Subcutaneous abdominal adipose tissue (tissue), 5 donors: Measurements from ENCODE around the gene PDAP1.

ENCODE experiments used
- H3K27ac ChIP-seq: one replicate; pipeline ENCODE4 v1.7.0; 2013; ENCODE audit warnings: low read depth, mild to moderate bottlenecking, inconsistent platforms, low read length, moderate library complexity
- H3K27me3 ChIP-seq, 5 donors: one replicate each; pipeline ENCODE4 v1.7.0; 2013; ENCODE audit warnings: low read length in 5 of 5, inconsistent platforms in 1 of 5; ENCODE audit not compliant: control insufficient read depth in 5 of 5, insufficient read depth in 4 of 5
- H3K36me3 ChIP-seq, 5 donors: one replicate each; pipeline ENCODE4 v1.7.0; 2013; ENCODE audit warnings: low read length in 5 of 5; ENCODE audit not compliant: control insufficient read depth in 5 of 5, insufficient read depth in 5 of 5
- H3K4me1 ChIP-seq, 5 donors: one replicate each; pipeline ENCODE4 v1.7.0; 2013; ENCODE audit warnings: low read length in 5 of 5, mild to moderate bottlenecking in 3 of 5, moderate library complexity in 1 of 5; ENCODE audit not compliant: control insufficient read depth in 5 of 5, insufficient read depth in 5 of 5
- H3K4me3 ChIP-seq, 5 donors: one replicate each; pipeline ENCODE4 v1.7.0; 2013; ENCODE audit warnings: low read length in 5 of 5, low read depth in 1 of 5
- H3K9ac ChIP-seq, 5 donors: one replicate each; pipeline ENCODE4 v1.7.0; 2013; ENCODE audit warnings: low read length in 5 of 5, mild to moderate bottlenecking in 4 of 5, moderate library complexity in 3 of 5
- H3K9me3 ChIP-seq, 5 donors: one replicate each; pipeline ENCODE4 v1.7.0; 2013; ENCODE audit warnings: low read length in 5 of 5; ENCODE audit not compliant: control insufficient read depth in 5 of 5
- donor health status: healthy.
- donor health status: healthy.
- donor health status: healthy.
- donor health status: healthy.
- donor health status: healthy.

PDAP1 gene

GRCh38 chr7:99372275-99373090 is 35.9 kb downstream of the PDAP1 start:
- Histone ChIP-seq H3K36me3 (peaks cover 0 to 12% (median 5%) of the 10 kb centered on the region in 5 donors), H3K4me3 (no peak overlapping the region), H3K9ac (no peak overlapping the region), H3K27ac (no peak overlapping the region), H3K4me1 (peaks cover 2 to 26% (median 20%) of the 10 kb centered on the region in 5 donors), H3K27me3 (no peaks in the 10 kb centered on the region), H3K9me3 (no peaks in the 10 kb centered on the region)

GRCh38 chr7:99371376-99371920 is 36.9 kb downstream of the PDAP1 start:
- no peak overlapping the region for H3K4me3 ChIP-seq
- H3K27me3 ChIP-seq: no peaks in the 10 kb centered on the region
- H3K9me3 ChIP-seq: no peaks in the 10 kb centered on the region
- peaks cover 0 to 18% (median 15%) of the 10 kb centered on the region in 5 donors for H3K36me3 ChIP-seq
- peaks cover 2 to 26% (median 20%) of the 10 kb centered on the region in 5 donors for H3K4me1 ChIP-seq
- H3K9ac ChIP-seq: no peak overlapping the region
- H3K27ac ChIP-seq: no peak overlapping the region

GRCh38 chr7:99369767-99370391 is 38.5 kb downstream of the PDAP1 start:
- H3K27me3 ChIP-seq: no peaks in the 10 kb centered on the region
- no peak overlapping the region for H3K4me3 ChIP-seq
- no peaks in the 10 kb centered on the region for H3K9me3 ChIP-seq
- H3K4me1 ChIP-seq: peaks cover 2 to 15% (median 14%) of the 10 kb centered on the region in 5 donors
- H3K9ac ChIP-seq: no peak overlapping the region
- no peak overlapping the region for H3K27ac ChIP-seq
- peaks cover 0 to 32% (median 23%) of the 10 kb centered on the region in 5 donors for H3K36me3 ChIP-seq

DNA sequence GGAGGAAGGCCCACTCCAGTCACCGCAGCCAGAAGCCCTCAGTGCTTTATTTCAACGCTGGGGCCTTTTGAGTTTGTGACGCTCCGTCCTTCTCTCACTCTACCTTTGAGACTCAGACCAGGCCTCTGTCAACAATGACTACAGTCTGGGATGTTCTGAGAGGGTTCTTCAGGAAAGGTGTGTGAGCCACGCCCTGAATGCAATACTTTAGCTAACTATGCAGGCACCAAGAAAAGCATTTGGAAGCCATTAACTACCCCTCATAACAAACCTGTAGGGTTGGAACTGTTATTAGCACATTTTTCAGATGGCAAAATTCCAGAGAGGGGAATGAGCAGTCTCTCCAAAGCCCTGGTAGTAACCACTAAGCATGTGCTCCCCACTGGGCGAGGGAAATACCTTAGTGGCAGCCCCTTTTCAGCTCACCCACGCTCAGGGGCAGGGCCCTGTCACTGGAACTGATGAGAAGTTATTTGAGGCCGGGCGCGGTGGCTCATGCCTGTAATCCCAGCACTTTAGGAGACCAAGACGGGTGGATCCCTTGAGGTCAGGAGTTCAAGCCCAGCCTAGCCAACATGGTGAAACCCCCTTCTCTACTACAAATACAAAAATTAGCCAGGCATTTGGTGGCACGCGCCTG is 39.5 kb downstream of the PDAP1 start:
- H3K36me3 ChIP-seq: peaks cover 0 to 42% (median 31%) of the 10 kb centered on the region in 5 donors
- H3K9me3 ChIP-seq: no peaks in the 10 kb centered on the region
- H3K9ac ChIP-seq: no peak overlapping the region
- no peaks in the 10 kb centered on the region for H3K27me3 ChIP-seq
- peaks cover 2 to 9% (median 9%) of the 10 kb centered on the region in 5 donors for H3K4me1 ChIP-seq
- no peak overlapping the region for H3K4me3 ChIP-seq
- no peak overlapping the region for H3K27ac ChIP-seq

DNA sequence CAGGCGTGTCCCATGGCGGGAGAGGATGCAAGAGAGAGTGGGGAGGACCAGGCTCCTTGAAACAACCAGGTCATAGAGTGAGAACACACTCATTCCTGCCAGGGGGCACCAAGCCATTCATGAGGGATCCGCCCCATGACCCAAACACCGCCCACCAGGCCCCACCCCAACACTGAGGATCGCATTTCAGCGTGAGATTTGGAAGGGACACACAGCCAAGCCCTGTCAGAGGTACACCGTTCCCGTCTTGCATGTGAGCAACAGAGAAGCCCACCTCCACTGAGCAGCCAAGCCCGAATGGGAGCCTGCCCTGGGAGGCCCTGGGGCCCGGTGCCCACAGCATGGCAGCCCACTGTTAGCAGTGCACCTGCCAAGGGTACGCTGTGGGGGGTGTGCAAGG is 41.8 kb downstream of the PDAP1 start:
- Histone ChIP-seq H3K27ac (no peak overlapping the region), H3K27me3 (no peaks in the 10 kb centered on the region), H3K4me3 (no peak overlapping the region), H3K36me3 (peaks cover 3 to 58% (median 45%) of the 10 kb centered on the region in 5 donors), H3K4me1 (no peaks in the 10 kb centered on the region), H3K9me3 (no peaks in the 10 kb centered on the region), H3K9ac (no peak overlapping the region)

DNA sequence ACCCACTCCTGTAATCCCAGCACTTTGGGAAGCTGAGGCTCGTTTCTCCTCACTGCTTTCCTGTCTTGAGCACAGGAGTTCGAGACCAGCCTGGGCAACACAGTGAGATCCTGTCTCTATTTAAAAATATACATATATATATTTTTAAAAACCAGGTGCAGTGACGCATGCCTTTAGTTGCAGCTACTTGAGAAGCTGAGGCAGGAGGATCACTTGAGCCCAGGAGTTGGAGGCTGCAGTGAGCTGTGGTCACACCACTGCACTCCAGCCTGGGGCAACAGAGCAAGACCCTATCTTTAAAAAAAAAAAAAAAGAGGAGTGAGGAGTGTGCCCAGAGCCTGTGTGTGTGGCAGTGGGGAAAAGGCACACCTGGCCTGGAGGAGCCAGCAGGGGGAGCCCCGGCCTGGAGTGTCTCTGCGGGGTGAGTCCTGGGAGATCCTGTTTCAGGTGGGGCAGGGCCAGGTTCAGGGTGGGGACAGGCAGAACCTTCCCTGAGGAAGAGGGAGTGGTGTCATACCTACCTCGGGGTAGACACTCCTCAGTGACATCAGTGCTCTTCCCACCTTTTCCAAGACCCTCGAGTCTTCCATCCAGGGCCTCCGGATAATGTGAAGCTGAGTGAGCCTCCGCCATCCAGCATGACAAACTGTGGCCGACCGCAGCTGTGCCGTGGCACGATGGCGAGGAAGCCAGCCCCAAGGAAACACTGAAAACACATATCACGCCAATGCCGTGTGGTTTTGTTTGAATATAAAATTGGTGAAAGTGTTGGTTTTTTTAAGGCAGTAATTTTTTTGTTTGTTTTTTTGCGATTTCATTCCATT is 42.9 kb downstream of the PDAP1 start:
- Histone ChIP-seq H3K4me1 (no peaks in the 10 kb centered on the region), H3K9ac (no peak overlapping the region), H3K4me3 (no peak overlapping the region), H3K9me3 (no peaks in the 10 kb centered on the region), H3K36me3 (peaks cover 7 to 69% (median 56%) of the 10 kb centered on the region in 5 donors), H3K27ac (no peak overlapping the region), H3K27me3 (no peaks in the 10 kb centered on the region)

- Histone ChIP-seq H3K9me3 (no peaks in the 10 kb centered on the region), H3K36me3 (peaks cover 7 to 82% (median 69%) of the 10 kb centered on the region in 5 donors), H3K4me3 (no peak overlapping the region), H3K27ac (no peak overlapping the region), H3K4me1 (no peaks in the 10 kb centered on the region), H3K9ac (no peak overlapping the region), H3K27me3 (no peaks in the 10 kb centered on the region)
Observed at GRCh38 chr7:99363286-99363685, 45.1 kb downstream of the PDAP1 start.

GRCh38 chr7:99362801-99363200 is 45.6 kb downstream of the PDAP1 start:
- peaks cover 7 to 87% (median 74%) of the 10 kb centered on the region in 5 donors for H3K36me3 ChIP-seq
- no peaks in the 10 kb centered on the region for H3K27me3 ChIP-seq
- no peak overlapping the region for H3K27ac ChIP-seq
- no peak overlapping the region for H3K9ac ChIP-seq
- H3K4me3 ChIP-seq: no peak overlapping the region
- no peaks in the 10 kb centered on the region for H3K9me3 ChIP-seq
- no peaks in the 10 kb centered on the region for H3K4me1 ChIP-seq

- Histone ChIP-seq H3K36me3 (peaks cover 14 to 89% (median 69%) of the 10 kb centered on the region in 5 donors), H3K27ac (no peak overlapping the region), H3K9ac (no peak overlapping the region), H3K27me3 (no peaks in the 10 kb centered on the region), H3K9me3 (no peaks in the 10 kb centered on the region), H3K4me1 (no peaks in the 10 kb centered on the region), H3K4me3 (no peak overlapping the region)
Observed at GRCh38 chr7:99359465-99360154, 48.8 kb downstream of the PDAP1 start.
